Right cardiac atrium (tissue), 5 donors: Measurements from ENCODE around the gene GABRA5. TPM values are rescaled to one million over a fixed set of nuclear protein-coding genes. Genes with fewer than 3 reads are reported as not detected.

Experiments
- ATAC-seq, 2 donors: fragments of 200-7000 bp; cut with Tn5 transposase; one replicate each; pipeline versions ENCODE4 v1.8.0 to v1.9.1; 2020; ENCODE audit warnings: moderate library complexity in 2 of 2, mild to moderate bottlenecking in 1 of 2
- DNase-seq, 3 donors: peaks; one replicate each; pipeline ENCODE4 v3.0.0-alpha.2; 2020
- H3K27ac ChIP-seq: one replicate; pipeline ENCODE4 v1.5.1; 2013; ENCODE audit warnings: mild to moderate bottlenecking, low read length, control low read depth, moderate library complexity
- H3K27me3 ChIP-seq: one replicate; pipeline ENCODE4 v1.6.1; 2013; ENCODE audit not compliant: control insufficient read depth, insufficient read depth
- H3K4me1 ChIP-seq: one replicate; pipeline ENCODE4 v1.6.1; 2013; ENCODE audit warnings: low read length; ENCODE audit not compliant: control insufficient read depth, insufficient read depth
- H3K4me3 ChIP-seq: one replicate; pipeline ENCODE4 v1.5.1; 2013; ENCODE audit warnings: low read length, control low read depth
- H3K9me3 ChIP-seq: one replicate; pipeline ENCODE4 v1.6.1; 2013; ENCODE audit warnings: low read length; ENCODE audit not compliant: control insufficient read depth
- WGBS: extraction: QIAGEN DNeasy Blood & Tissue Kit; methylation state at CpG from one replicate; pipeline ENCODE4 v1.1.7; 2013; 5-methylcytosine and 5-hydroxymethylcytosine counted together
- intact Hi-C, 4 donors: fragments of 100-400 bp; cut with DNase I; formaldehyde crosslinking; loops; one replicate each; pipeline versions ENCODE4 v1.11.0 to v1.14.0; 2022 to 2023
- polyA plus RNA-seq: library from polyadenylated mRNA; stranded (reverse); fragments of 200-250 nt; gene quantifications from one replicate; pipeline ENCODE4 v1.2.3, GENCODE V29; 2013
- total RNA-seq, 4 donors: library from RNA; stranded (reverse); fragmentation: NEBNext Ultra II Directional; extraction: Animal tissue kit (Norgen Biotek cat#: 25700); gene quantifications; one replicate each; pipeline ENCODE4 v1.2.1, GENCODE V29; 2021
- donor health status: healthy with polysubstance abuse.
- donor health status: DM: no; HTN: yes; CAD: no.
- donor health status: DM: no; HTN: no; CAD: no.
- donor health status: DM: no; HTN: yes; CAD: no; lungs with severe emphysema.
- donor health status: DM: yes; HTN: yes; CAD: no.

GABRA5 gene
- total and polyA plus RNA-seq, 5 donors: 0.27 to 2.3 (median 1.4) TPM

DNA sequence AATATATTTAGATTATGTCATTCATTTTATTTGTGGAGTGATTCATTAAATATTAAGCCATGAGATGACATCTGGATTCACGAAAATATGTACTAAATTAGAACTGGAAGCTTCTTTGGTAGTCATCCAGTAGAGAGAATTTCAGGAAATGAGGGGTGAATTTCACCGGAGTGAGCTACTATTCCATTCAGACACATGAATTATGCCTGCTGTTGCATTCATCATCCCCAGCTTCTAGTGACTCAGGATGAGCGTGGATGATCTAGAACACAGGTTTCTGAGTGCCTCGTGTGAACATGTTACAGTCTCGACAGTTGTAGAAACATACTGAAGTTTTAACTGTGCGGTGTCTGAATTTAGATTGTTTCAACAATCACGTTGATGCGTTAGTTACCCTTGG, 61.2 kb downstream of the GABRA5 start:
- WGBS: 75% methylated on average over 8 of the region's 8 CpGs
- no peak overlapping the region for H3K27ac ChIP-seq
- H3K27me3 ChIP-seq: no peaks in the 10 kb centered on the region
- H3K4me1 ChIP-seq: no peaks in the 10 kb centered on the region
- intact Hi-C loops: no loop called here
- ATAC-seq (no peak), DNase-seq (no peak)
- no peaks in the 10 kb centered on the region for H3K9me3 ChIP-seq
- no peak overlapping the region for H3K4me3 ChIP-seq

DNA sequence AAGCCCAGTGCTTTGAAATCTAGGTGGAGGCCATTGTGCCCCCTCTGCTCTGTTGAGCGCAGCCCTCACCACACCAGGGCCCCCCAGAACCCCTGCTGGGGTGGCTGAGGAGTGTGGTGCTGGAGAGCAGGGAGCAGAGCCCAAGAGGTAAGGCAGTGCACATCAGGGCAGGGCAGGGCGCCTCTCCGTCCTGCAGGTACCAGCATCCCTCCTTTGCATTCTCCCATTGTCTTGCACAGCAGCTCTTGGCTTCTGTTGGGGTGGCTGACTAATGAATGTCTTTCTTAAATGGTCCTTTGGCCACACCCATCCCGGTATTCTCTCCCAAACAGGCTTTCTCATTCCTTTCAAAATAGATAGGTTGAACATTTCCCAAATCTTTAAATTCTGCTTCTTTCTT, 62.7 kb downstream of the GABRA5 start:
- ATAC-seq (no peak), DNase-seq (no peak)
- H3K27ac ChIP-seq: no peak overlapping the region
- 83% methylated on average over 4 of the region's 4 CpGs for WGBS
- intact Hi-C loops: no loop called here
- no peaks in the 10 kb centered on the region for H3K27me3 ChIP-seq
- no peak overlapping the region for H3K4me3 ChIP-seq
- no peaks in the 10 kb centered on the region for H3K4me1 ChIP-seq
- H3K9me3 ChIP-seq: no peaks in the 10 kb centered on the region

DNA sequence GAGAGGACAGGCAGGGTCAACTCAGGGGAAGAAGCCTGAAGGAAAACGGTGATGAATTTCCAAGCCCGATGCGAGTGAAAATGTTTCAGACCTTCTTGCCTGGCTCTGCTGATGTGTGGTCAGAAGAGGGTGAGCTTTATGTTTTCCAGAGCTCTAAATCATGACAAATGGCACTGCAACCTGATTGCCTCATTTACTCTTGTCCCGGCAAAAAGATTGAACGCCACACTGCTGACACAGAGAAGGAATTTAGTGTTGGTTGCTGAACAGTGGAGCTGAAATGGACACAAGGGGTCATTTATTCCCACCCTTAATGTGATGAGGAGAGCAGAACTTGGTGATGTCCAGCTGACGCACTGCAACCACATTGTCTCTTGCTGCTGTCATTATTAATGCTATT, 68.0 kb downstream of the GABRA5 start:
- no peak for ATAC-seq
- H3K9me3 ChIP-seq: no peaks in the 10 kb centered on the region
- no peak overlapping the region for H3K4me3 ChIP-seq
- intact Hi-C loops: no loop called here
- DNase-seq: no peak
- no peaks in the 10 kb centered on the region for H3K27me3 ChIP-seq
- H3K4me1 ChIP-seq: no peaks in the 10 kb centered on the region
- no peak overlapping the region for H3K27ac ChIP-seq
- 83% methylated on average over 6 of the region's 6 CpGs for WGBS

DNA sequence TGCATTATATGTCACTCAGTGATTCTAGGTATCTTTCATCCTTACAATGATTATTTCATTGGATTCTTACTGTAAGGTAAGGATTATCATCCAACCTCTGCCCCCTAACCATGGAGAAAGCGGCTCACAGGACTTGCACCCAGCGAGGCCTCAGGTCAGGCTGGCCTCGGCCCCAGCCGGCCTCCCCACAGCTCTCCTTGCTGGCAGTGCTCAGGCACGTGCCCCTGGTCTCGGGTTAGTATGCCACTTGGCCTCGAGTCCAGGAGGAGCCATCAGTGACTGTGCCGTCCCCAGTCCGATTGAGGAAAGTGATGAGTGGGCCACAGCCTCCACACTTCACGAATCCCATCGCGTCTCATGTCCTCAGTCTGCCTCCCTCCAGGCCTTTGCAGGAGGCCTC, 68.5 kb downstream of the GABRA5 start:
- Histone ChIP-seq H3K4me1 (no peaks in the 10 kb centered on the region), H3K9me3 (no peaks in the 10 kb centered on the region), H3K27me3 (no peaks in the 10 kb centered on the region), H3K4me3 (no peak overlapping the region), H3K27ac (no peak overlapping the region)
- WGBS: 87% methylated on average over 12 of the region's 12 CpGs
- intact Hi-C loops: no loop called here
- ATAC-seq (no peak), DNase-seq (no peak)

DNA sequence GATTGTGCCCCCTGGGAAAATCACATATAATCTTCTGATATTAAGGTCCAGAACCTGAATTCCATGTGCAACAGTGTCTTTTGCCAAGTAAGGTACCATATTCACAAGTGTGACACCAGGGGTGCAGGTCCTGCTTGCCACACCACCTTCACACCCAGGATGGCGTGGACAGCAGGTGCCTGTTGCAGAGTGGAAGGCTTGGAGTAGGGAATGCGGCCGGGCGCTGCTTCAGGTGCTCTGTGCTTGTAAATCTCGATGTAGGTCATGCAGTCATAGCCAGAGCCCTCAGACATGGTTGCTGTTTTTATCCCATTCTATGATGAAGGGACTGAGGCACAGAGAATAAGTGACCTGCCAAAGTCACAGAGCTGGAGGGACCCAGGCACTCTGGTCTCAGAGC, 69.6 kb downstream of the GABRA5 start:
- H3K4me3 ChIP-seq: no peak overlapping the region
- 87% methylated on average over 5 of the region's 5 CpGs for WGBS
- intact Hi-C loops: no loop called here
- H3K27ac ChIP-seq: no peak overlapping the region
- no peaks in the 10 kb centered on the region for H3K9me3 ChIP-seq
- no peak for ATAC-seq
- no peaks in the 10 kb centered on the region for H3K4me1 ChIP-seq
- no peaks in the 10 kb centered on the region for H3K27me3 ChIP-seq
- no peak for DNase-seq

DNA sequence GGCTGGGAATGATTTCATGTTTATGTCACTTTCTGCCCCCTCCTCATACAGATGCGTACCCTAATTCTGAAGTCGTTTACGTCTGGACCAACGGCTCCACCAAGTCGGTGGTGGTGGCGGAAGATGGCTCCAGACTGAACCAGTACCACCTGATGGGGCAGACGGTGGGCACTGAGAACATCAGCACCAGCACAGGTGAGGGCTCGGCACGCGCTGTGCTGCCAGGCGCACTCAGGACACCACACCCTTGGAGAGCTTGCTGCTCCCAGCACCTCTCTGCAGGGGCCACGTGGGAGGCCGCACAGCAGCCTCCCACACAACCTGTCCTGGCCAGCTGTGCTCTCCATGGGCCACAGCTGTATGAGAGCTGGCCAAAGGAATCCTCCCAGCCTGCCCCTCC, 70.3 kb downstream of the GABRA5 start:
- ATAC-seq (no peak), DNase-seq (no peak)
- Histone ChIP-seq H3K27me3 (no peaks in the 10 kb centered on the region), H3K27ac (no peak overlapping the region), H3K4me1 (no peaks in the 10 kb centered on the region), H3K4me3 (no peak overlapping the region), H3K9me3 (no peaks in the 10 kb centered on the region)
- 89% methylated on average over 13 of the region's 13 CpGs for WGBS
- intact Hi-C loops: no loop called here

DNA sequence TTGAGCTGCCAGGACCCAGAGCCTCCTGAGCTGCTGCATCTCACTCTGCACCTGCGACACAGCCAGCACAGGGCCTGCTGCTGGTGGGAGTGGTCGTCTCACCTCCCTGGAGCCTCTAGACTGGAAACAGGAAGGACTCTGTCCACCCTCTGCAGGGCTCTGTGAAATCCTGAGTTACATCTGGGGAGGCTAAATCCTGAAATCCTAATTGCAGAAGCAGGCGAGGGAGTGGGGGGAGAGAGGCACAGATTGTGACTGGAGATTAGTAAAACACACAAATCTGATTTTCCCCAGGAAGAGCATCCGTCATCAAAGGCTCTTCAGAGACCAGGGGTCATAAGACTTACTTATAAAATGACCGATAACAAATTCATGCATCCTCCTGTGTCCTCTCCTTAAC, 72.5 kb downstream of the GABRA5 start:
- Histone ChIP-seq H3K4me1 (no peaks in the 10 kb centered on the region), H3K9me3 (no peaks in the 10 kb centered on the region), H3K27me3 (no peaks in the 10 kb centered on the region), H3K4me3 (no peak overlapping the region), H3K27ac (no peak overlapping the region)
- intact Hi-C loops: no loop called here
- 62% methylated on average over 5 of the region's 5 CpGs for WGBS
- DNase-seq: no peak
- no peak for ATAC-seq

DNA sequence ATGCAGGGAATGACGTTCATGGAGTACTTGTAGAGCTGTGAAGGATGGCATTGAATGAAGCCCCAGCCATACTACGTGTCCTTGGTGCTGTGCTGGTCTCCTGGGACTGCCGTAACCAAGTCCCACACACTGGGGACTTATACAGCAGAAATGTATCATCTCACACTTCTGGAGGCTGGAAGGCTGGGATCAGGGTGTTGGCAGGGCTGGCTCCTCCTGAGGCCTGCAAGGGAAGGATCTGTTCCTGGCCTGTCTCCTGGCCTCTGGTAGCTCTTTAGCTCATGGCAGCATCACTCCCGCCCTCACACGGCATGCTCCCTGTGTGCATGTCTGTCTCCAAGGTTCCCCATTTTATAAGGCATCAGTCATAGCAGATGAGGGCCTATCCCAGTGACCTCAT, 74.6 kb downstream of the GABRA5 start:
- Histone ChIP-seq H3K27ac (no peak overlapping the region), H3K4me1 (no peaks in the 10 kb centered on the region), H3K9me3 (no peaks in the 10 kb centered on the region), H3K4me3 (no peak overlapping the region), H3K27me3 (no peaks in the 10 kb centered on the region)
- ATAC-seq (no peak), DNase-seq (no peak)
- 80% methylated on average over 5 of the region's 5 CpGs for WGBS
- intact Hi-C loops: no loop called here

DNA sequence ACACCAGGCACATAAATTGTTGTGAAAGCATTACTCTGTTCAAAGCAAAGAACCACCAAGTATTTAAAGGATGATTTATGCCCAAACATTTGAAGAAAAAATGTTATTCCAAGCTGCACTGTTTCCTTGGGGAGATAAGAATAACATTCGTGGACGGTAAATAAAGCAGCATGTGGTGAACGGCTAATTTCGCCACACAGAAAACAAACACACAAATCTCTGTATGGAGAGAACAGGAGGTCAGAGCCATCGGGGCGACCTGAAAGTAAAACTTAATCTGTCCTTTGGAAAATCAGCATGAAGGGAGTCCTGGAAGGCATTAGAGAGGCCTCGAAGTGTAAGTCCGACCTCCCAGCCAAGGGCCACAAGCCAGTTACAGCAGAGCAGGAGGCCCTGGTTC, 77.0 kb downstream of the GABRA5 start:
- 63% methylated on average over 8 of the region's 8 CpGs for WGBS
- intact Hi-C loops: no loop called here
- Histone ChIP-seq H3K27ac (no peak overlapping the region), H3K4me1 (no peaks in the 10 kb centered on the region), H3K27me3 (no peaks in the 10 kb centered on the region), H3K4me3 (no peak overlapping the region), H3K9me3 (no peaks in the 10 kb centered on the region)
- no peak for ATAC-seq
- DNase-seq: no peak

DNA sequence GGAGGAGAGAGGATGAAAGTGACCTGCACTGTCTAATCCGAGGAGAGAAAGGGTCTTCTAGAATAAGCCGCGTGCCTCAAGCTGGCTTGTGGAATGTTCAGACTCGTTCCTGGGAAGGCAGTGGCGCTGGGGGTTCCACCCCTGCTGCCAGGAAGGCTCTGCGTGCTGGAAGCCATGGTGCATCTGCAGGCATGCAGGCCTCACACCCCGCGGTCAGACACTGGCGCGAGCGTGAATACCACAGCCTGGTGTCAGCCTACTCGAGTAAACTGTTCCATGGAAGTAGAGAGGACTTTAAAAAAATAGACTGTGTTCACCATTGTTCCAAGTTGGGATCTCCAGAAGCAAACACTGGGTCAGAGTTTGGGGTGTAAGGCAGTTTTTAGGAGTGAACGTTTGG, 78.2 kb downstream of the GABRA5 start:
- Histone ChIP-seq H3K4me1 (no peaks in the 10 kb centered on the region), H3K27ac (no peak overlapping the region), H3K27me3 (no peaks in the 10 kb centered on the region), H3K4me3 (no peak overlapping the region), H3K9me3 (no peaks in the 10 kb centered on the region)
- no peak for DNase-seq
- WGBS: 85% methylated on average over 13 of the region's 13 CpGs
- ATAC-seq: no peak
- intact Hi-C loops: no loop called here

DNA sequence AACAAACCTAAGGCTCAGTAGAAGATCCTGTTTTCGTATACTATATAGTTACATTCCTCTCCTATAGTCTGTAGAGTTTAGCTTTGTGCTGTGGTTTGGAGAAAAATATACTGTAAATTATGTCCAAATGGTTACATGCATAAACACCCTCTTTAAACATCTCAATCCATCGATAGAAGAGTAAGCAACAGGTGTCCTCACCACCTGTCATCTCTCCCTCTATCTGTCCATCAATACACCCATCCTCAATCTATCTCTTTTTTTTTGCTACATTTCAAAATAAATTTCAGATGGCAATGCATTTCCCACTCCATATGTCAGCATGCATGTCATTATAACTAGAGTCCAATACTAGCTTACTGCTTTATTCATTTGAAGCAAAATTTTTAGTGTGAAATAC, 83.1 kb downstream of the GABRA5 start:
- ATAC-seq (no peak), DNase-seq (no peak)
- WGBS: 72% methylated on average over 2 of the region's 2 CpGs
- no peak overlapping the region for H3K4me3 ChIP-seq
- H3K27me3 ChIP-seq: no peaks in the 10 kb centered on the region
- no peaks in the 10 kb centered on the region for H3K9me3 ChIP-seq
- intact Hi-C loops: no loop called here
- no peak overlapping the region for H3K27ac ChIP-seq
- no peaks in the 10 kb centered on the region for H3K4me1 ChIP-seq

DNA sequence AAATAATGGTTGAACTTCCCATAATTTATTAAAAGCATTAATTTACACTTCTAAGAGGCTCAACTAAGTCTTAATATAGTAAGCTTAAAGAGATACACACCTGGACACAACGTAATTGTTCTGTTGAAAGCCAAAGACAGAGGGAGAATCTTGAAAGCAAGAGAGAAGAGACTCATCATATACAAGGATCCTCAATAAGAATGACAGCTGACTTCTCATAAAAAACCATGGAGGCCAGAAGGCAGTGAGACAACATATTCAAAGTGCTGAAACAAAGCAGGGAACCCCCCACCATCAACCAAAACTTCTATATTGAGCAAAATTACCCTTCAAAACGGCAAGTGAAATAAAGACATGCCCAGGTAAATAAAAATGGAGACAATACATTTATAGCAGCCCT, 87.5 kb downstream of the GABRA5 start:
- intact Hi-C loops: no loop called here
- no peaks in the 10 kb centered on the region for H3K9me3 ChIP-seq
- no peaks in the 10 kb centered on the region for H3K4me1 ChIP-seq
- ATAC-seq (no peak), DNase-seq (no peak)
- no peak overlapping the region for H3K27ac ChIP-seq
- 48% methylated on average over 2 of the region's 2 CpGs for WGBS
- no peak overlapping the region for H3K4me3 ChIP-seq
- no peaks in the 10 kb centered on the region for H3K27me3 ChIP-seq
